ENCODE data around the gene CYRIA. TPM values are rescaled to one million over a fixed set of nuclear protein-coding genes. Genes with fewer than 3 reads are reported as not detected.

Gene CYRIA
- total RNA-seq, 1 donor from 2014 or later, result 29.4 TPM

DNA sequence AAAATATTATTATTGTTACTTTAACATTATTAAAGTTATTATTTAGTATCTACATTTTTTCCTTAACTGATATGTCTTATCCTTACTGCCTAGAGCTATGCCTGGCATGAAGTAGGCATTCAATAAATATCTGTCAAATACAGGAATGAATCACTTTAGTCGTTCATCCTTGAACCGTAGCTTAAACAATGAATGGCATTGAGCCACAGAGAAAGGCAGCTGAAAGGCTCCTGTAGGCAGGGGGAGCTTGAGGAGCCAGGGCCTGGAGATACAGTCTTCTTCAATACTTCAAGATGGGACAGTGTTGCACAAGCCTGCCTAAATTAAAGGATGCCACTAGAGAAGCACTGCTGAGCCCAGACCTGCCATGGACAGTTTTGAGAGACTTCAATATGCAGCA, 22.5 kb downstream of the CYRIA start:
- no peaks in the 10 kb centered on the region for H3K9me3 ChIP-seq
- ATAC-seq (no peak), DNase-seq (no peak)
- TF ChIP-seq, protein P1, sequence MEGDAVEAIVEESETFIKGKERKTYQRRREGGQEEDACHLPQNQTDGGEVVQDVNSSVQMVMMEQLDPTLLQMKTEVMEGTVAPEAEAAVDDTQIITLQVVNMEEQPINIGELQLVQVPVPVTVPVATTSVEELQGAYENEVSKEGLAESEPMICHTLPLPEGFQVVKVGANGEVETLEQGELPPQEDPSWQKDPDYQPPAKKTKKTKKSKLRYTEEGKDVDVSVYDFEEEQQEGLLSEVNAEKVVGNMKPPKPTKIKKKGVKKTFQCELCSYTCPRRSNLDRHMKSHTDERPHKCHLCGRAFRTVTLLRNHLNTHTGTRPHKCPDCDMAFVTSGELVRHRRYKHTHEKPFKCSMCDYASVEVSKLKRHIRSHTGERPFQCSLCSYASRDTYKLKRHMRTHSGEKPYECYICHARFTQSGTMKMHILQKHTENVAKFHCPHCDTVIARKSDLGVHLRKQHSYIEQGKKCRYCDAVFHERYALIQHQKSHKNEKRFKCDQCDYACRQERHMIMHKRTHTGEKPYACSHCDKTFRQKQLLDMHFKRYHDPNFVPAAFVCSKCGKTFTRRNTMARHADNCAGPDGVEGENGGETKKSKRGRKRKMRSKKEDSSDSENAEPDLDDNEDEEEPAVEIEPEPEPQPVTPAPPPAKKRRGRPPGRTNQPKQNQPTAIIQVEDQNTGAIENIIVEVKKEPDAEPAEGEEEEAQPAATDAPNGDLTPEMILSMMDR (IDR thresholded peaks at IDR 0.05), result no peak
- no peak overlapping the region for H3K4me3 ChIP-seq
- no peaks in the 10 kb centered on the region for H3K27me3 ChIP-seq (ENCODE audit: low read depth)
- intact Hi-C loops (cut with DNase I), result no loop called here
- peaks cover 9% of the 10 kb centered on the region for H3K36me3 ChIP-seq
- H3K27ac ChIP-seq, result no peak overlapping the region
- peaks cover 28% of the 10 kb centered on the region for H3K4me1 ChIP-seq

DNA sequence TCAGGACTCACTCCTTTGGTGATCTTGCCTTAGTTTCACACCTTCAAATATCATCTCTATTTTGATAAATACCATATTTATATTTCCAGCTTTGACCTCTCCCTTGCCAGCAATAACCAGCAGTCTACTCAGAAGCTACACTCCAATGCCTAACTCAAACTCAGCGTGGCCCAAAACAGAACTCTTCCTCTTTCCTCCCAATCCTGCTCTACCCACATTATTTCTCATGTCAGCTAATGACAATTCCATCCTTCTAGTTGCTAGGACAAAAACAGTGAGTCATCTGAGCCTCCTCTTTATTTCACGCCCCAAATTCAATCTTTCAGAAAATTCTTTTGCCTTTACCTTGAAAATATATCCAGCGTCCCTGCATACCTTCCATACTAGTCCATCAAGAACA, 23.5 kb downstream of the CYRIA start:
- Histone ChIP-seq H3K36me3 (peaks cover 15% of the 10 kb centered on the region), H3K27me3 (ENCODE audit: low read depth) (no peaks in the 10 kb centered on the region), H3K4me1 (peaks cover 28% of the 10 kb centered on the region), H3K4me3 (no peak overlapping the region), H3K9me3 (no peaks in the 10 kb centered on the region), H3K27ac (no peak overlapping the region)
- TF ChIP-seq, protein P1 (IDR thresholded peaks at IDR 0.05), result no peak
- no peak for DNase-seq
- intact Hi-C loops (cut with DNase I), result no loop called here
- no peak for ATAC-seq

DNA sequence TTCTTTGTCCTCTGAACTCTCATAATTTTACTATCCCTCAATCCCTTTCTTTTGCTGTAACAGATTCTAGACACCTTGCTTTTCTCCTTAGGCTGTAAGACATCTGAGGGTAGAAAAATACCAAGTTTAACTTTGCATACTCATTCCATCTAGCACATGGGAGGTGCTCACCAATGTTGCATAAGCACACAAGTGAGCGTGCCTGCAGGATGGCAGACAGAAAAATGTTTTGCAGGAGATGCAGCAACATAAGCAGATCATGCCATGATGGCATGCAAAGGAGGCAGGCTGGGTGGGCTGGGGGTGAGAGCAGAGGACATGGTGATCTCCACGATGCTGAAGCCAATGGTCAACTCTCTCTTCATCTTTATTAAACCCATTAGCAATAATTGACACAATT, 24.1 kb downstream of the CYRIA start:
- Histone ChIP-seq H3K9me3 (no peaks in the 10 kb centered on the region), H3K36me3 (peaks cover 15% of the 10 kb centered on the region), H3K27ac (no peak overlapping the region), H3K4me3 (no peak overlapping the region), H3K4me1 (peaks cover 29% of the 10 kb centered on the region), H3K27me3 (ENCODE audit: low read depth) (no peaks in the 10 kb centered on the region)
- DNase-seq (no peak), ATAC-seq (no peak)
- TF ChIP-seq, protein P1 (IDR thresholded peaks at IDR 0.05), result no peak
- intact Hi-C loops (cut with DNase I), result no loop called here

DNA sequence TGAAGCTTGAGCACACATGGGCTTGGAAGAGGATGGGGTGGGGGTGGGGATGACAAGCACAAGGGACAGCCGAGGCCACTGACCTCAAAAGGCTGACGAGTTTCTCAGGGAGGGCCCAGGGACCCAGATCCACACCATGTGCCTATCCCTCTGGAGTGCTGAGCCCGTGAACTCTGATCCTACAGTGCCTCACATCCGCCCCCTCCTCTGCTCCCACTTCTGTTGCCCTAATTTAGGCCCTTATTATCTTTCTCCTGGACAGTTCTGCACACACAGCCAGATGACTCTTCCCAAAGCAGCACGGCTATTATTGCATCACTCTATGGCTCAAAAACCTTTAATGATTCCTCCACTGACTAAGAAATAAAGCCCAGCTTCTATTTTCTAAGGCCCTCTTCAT, 24.8 kb downstream of the CYRIA start:
- no peak for DNase-seq
- TF ChIP-seq, protein P1 (IDR thresholded peaks at IDR 0.05), result no peak
- H3K27me3 ChIP-seq (ENCODE audit: low read depth), result no peaks in the 10 kb centered on the region

DNA sequence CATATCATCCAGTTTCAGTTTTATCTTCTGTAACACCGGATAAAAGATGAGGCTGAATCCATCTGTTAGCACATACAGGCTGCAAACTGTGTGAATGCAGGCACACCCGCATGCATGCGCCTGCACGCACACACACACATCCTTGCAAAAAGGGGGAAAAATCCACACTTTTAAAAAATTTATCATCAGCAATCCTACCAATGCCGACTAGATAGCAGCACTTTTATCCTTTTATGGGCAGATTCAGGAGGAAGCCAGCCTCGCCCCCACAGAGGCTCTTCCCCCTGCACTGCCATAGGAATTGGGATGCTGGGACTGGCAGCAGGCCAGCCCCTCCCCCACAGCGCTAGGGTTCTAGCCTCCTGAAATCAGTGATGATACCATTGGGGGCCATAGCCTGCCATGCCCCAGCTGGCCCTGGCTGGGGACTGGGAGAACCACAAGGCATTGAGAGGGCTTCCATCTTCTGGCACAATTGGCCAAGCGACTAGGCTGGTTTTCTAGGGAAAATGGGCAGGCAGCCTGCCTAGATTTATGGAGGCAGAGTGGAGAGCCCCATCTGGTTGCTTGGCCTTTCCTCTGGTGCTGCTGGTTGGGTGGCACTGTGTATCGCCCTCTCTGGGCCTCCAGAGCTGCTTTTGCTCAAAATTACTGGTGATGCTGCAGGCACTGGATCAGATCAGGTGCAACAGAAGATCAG, 25.5 kb downstream of the CYRIA start:
- Histone ChIP-seq H3K36me3 (peaks cover 8% of the 10 kb centered on the region), H3K4me3 (no peak overlapping the region), H3K27me3 (ENCODE audit: low read depth) (no peaks in the 10 kb centered on the region), H3K27ac (no peak overlapping the region), H3K4me1 (peaks cover 33% of the 10 kb centered on the region), H3K9me3 (no peaks in the 10 kb centered on the region)
- DNase-seq (no peak), ATAC-seq (no peak)
- TF ChIP-seq, protein P1 (IDR thresholded peaks at IDR 0.05), result no peak
- intact Hi-C loops (cut with DNase I), result no loop called here

More for the DNA sequence above, 24.8 kb downstream of the CYRIA start:
- H3K4me3 ChIP-seq, result no peak overlapping the region
- no peaks in the 10 kb centered on the region for H3K9me3 ChIP-seq
- ATAC-seq, result peak in 1 of 2 donors; percentile 47
- peaks cover 33% of the 10 kb centered on the region for H3K4me1 ChIP-seq
- intact Hi-C loops (cut with DNase I), result no loop called here
- no peak overlapping the region for H3K27ac ChIP-seq
- peaks cover 14% of the 10 kb centered on the region for H3K36me3 ChIP-seq
